HS-27A (cell line): ENCODE results near the gene HSD11B2.

ENCODE experiments used
- DNase-seq: peaks from one replicate; pipeline ENCODE4 v3.0.0-alpha.2; 2012; ENCODE audit warnings: low read depth, missing footprints

HSD11B2 gene

GRCh38 chr16:67396159-67397035 lies 34.5 kb upstream of the HSD11B2 start:
- no peak for DNase-seq

GRCh38 chr16:67397036-67397801 lies 33.7 kb upstream of the HSD11B2 start:
- no peak for DNase-seq

GRCh38 chr16:67397812-67398545 lies 32.9 kb upstream of the HSD11B2 start:
- DNase-seq, result no peak

GRCh38 chr16:67398546-67399217 lies 32.2 kb upstream of the HSD11B2 start:
- DNase-seq, result no peak

GRCh38 chr16:67399218-67399733 lies 31.6 kb upstream of the HSD11B2 start:
- DNase-seq, result no peak

GRCh38 chr16:67399749-67400704 lies 30.9 kb upstream of the HSD11B2 start:
- DNase-seq, result no peak

GRCh38 chr16:67400901-67401300 lies 30.0 kb upstream of the HSD11B2 start:
- no peak for DNase-seq

- no peak for DNase-seq
Measured at GRCh38 chr16:67403976-67404555, 26.9 kb upstream of the HSD11B2 start.

- DNase-seq, result no peak
Measured at GRCh38 chr16:67404740-67405226, 26.1 kb upstream of the HSD11B2 start.

GRCh38 chr16:67405336-67405735 lies 25.6 kb upstream of the HSD11B2 start:
- DNase-seq, result no peak

GRCh38 chr16:67406111-67406971 lies 24.6 kb upstream of the HSD11B2 start:
- no peak for DNase-seq

- no peak for DNase-seq
Measured at GRCh38 chr16:67407176-67407787, 23.6 kb upstream of the HSD11B2 start.

GRCh38 chr16:67407788-67408452 lies 23.0 kb upstream of the HSD11B2 start:
- no peak for DNase-seq

- DNase-seq, result no peak
Measured at GRCh38 chr16:67409631-67410030, 21.3 kb upstream of the HSD11B2 start.

- DNase-seq, result no peak
Measured at GRCh38 chr16:67411339-67411738, 19.6 kb upstream of the HSD11B2 start.

- no peak for DNase-seq
Measured at GRCh38 chr16:67412294-67412693, 18.6 kb upstream of the HSD11B2 start.

- no peak for DNase-seq
Measured at GRCh38 chr16:67413978-67414911, 16.7 kb upstream of the HSD11B2 start.
